ENCODE data around the gene SNRPD3.
"Not testable (repeated sequence)": the region's sequence is repeated elsewhere in the genome, so short reads cannot be mapped to it uniquely, and the experiment has no call there.

The SNRPD3 gene

DNA sequence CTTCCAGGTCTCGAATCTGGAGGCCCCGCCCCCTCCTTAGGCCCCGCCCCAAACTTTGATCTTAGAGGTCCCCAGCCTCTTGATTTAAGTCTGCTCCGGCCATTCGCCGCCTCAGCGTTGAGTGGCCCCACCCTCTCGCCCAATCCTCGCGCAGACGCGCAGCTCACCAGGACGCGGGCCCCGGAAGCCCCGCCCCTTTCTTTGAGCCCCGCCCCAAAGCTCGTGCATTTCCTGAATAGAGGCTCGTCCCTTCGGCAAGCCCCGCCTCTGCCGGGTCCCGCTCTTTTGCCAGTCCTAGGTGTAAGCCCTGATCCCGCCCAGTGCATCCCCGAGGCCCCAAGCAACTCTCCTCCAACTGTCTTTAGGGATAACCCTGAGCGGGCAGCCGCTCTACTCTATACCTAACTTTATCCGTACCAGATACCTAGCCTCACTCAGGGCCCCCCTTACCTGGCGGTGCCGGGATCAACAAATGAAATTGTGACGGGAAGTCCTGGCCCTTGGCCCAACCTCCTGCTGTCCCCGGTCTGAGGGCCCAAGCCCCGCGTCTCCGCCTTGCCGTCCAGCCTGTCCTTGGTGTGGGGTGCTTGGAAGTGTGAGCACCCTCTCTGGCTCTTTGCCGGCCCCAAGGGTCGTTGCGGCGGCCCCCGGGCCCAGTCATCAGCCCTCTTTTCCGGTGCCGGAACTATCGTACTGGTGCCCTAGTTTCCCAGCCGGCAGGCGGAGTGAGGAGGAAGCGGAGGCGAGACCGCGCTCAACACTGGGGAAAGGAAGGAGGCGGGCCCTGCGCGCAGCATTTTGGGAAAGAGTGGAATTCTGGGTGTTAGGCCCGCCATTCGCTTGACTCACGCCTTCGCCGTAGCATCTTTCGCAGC lies at the start of gene SNRPD3:
Gene SNRPD3, plus strand, starts transcription at position 835 of the 875 bp plus-strand sequence. CDS start 1,676 bp downstream, outside the sequence.
- peak; percentile 99 to 100 (median 100) for DNase-seq (ENCODE audit: low read depth in 3 of 3)

DNA sequence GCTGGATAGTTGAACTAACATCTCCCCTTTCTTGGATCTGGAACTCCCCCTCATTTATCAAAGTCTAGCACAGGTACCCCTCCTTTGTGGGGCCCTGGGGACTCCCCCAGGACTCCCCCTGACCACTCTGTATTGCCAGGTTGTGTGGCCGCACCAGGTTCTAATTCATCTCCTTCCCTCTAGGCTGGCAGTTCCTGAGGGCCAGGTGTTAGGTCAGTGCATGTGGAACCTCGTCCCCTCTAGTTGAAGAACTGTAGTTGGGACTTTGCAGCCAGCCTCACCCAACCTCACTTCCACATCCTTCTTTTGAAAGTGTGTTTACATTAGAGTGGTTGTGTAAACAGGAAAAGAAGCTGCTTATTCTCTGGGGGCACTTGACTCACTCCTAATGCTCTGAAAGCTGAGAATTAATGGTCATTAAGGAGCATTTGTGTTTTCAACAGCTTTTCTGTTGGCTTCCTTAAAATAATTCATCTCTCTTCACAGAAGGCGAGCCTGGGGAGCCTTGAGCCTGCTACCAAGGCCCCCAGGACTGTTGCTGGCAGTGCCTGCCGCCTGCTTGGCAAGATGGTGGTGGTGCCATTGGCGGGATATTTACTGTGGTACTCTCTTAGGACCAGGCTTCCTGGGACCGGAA lies 48.9 kb upstream of the SNRPD3 start:
- no peak for DNase-seq (ENCODE audit: low read depth in 3 of 3)

DNA sequence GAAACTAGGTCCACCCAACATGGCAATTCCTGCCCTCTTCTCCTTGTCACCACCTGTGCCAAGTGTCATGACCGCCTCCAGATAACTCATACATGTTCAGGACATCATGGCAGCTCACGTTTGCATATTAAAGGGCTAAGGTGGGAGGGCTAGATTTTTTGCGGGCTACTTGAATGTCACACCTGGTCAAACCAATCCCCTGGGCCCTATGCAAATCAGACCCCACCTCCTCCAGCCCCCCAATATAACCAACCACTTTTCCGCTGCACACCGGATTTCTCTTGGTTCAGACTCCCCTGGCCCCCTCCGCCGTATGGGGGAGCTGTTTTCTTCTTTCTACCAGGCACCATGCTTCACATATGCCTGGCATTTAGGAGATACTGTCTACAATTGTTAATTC lies 48.1 kb upstream of the SNRPD3 start:
- DNase-seq (ENCODE audit: low read depth in 3 of 3) = no peak

DNA sequence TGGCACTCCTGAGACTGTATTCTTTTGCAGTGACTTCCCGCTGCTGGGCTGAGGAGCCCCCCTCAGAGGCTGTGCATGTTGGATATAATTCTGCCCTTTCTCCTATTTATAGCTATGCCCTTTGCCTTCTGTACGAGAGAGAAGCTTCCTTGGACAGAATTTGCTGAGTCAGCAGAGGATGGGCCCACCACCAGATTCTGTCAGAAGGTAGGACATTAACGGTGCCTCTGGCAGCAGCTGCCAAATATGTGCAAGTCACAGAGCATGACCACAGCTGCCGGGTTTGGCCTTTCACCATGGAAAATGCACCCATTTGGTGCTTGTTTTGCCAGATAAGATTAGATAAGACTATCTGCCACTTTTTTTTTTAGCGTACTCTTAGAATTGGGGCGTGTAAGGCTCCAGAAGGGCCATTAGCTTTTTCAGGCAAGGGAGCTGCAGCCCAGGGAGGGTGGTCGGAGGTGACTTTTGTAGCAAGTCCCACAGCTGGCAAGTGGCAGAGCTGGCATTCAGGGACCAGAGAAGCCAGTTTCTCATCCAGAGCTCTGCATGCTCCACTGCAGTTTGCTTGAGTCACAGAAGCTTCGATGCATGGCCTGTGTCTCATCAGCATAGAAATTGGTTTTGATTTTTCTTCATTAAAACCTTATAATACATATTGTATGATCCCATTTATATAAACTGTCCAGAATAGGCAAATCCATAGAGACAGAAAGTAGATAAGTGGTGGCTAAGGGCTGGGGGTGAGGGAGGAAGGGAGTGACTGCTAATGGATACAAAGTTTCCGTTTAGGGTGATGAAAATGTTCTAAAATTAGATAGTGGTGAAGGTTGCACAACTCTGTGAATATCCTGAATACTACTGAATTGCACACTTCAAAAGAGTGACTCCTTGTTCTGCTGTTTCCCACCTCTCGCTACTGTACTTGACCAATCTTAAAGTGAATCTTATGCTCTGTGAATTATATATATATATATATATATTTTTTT lies 44.9 kb upstream of the SNRPD3 start:
- DNase-seq (ENCODE audit: low read depth in 3 of 3) = no peak

DNA sequence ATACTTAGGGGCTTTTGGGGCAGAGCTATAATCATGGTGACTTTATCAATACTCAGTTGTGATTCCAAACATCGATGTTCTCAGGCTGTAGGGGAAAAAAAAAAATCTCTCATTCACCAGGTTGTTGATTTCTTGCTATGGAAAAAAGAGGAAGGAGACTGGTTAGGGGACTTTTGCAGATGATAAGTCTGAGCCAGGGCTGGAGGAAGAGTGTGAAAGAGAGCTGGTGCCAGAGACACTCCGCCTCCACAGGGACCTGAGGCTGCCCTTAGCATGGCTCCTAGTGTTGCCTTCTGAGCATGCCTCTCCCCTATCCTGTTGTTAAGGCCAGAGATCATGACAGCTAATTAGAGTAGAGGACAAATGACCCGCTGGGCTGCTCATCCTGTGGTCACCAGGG lies 43.8 kb upstream of the SNRPD3 start:
- DNase-seq (ENCODE audit: low read depth in 3 of 3) = no peak

DNA sequence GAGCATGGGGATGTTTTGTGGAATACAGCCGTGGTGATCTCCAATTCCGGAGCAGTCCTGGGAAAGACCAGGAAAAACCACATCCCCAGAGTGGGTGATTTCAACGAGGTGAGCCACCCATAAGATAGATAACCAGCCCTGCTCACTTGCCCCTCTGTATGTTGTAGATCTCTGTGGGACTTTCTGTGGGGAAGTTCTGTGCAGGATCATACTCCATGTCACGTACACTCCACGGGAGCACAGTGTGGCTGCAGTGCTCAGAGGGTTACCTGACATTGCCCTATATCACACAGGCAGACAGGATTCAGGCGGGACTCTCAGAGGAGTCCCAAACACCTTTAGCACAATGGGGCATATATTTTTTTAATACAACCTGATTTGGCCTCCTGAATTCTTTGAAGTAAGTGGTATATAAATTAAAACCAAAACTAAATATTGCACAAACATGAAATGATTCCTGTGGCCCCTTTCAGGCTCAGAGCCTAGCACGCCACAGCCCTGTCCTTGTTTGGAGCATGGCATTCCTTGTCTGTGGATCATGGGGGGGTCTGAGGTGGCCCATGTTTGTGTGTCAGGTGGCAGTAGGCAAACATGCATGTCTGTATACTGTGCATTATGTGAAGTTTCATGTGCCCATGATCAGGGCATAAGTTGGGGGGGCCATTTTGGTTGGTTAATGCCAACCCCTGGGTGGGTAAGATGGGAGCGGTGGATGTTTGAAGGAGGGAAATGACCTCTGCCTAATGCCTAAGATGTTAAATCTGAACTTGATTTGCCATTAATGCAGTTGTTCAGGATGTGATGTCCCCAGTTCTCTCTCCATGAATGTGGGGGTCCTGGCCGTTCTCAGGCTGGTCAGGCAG lies 42.2 kb upstream of the SNRPD3 start:
- no peak for DNase-seq (ENCODE audit: low read depth in 3 of 3)

DNA sequence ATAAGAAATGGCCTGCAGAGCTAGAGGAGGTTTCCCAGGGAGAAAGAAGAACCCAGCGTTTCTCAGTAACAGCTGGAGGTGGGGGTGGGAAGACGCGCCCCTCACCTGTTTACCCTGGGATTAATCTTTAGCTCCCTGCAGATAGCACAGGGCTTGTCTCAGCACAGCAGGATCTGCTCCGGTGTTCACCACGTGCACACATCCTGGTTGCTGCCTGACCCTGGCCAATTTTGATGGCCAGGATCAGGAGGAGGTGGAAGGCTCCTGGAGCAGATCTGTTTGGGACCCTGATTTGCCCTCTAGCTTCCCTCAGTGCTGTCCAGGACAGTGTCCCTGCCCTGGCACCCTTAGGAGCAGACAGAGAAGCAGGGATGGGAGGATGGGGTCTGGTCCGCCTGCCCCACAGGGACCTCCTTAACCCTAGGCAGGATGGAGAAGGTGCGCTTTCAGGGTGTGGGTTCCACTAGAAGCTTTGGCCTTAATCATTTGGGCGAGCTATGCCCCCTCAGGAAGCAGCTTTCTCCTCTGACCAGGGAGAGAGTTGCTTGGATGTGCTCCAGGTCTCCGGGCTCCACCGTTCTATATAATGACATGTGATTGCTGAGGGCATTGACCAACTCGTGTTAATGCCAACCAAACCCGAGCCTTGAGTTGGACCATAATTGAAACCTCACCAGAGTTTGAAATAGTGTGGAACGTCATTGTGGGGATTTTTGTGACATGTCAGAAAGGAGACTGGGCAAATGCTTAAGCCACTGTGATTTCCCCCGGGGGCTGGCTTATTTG lies 41.4 kb upstream of the SNRPD3 start:
- no peak for DNase-seq (ENCODE audit: low read depth in 3 of 3)

DNA sequence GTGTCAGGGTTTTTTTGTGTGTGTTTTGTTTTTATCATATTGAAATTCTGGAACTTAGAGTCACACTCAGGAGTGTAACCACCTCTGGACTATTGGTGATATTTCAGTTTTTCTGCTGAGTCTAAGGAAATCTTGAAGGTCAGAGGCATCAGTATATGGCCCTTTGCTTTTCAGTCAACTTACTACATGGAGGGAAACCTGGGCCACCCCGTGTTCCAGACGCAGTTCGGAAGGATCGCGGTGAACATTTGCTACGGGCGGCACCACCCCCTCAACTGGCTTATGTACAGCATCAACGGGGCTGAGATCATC lies 40.8 kb upstream of the SNRPD3 start:
- no peak for DNase-seq (ENCODE audit: low read depth in 3 of 3)

DNA sequence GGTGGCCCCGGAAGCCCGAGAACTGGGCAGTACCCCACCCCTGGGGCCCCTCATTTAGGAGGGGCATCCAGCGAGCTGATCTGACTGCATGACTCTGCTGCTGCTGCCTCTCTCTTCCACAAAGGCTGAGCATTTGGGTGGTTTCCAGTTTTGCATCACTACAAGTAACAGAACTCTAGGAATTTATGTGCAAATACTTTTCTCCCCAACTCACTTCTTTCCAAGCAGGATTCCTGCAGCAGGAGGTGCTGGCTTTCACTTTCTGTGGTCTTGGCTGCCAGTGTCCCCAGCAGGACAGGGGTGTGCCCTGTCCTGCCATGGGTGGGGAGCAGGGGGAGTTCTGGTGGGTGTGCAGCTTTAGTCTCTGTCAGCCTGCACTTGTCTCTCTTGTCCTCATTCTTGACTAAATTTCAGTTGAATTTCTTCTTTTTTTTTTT lies 39.5 kb upstream of the SNRPD3 start:
- no peak for DNase-seq (ENCODE audit: low read depth in 3 of 3)

DNA sequence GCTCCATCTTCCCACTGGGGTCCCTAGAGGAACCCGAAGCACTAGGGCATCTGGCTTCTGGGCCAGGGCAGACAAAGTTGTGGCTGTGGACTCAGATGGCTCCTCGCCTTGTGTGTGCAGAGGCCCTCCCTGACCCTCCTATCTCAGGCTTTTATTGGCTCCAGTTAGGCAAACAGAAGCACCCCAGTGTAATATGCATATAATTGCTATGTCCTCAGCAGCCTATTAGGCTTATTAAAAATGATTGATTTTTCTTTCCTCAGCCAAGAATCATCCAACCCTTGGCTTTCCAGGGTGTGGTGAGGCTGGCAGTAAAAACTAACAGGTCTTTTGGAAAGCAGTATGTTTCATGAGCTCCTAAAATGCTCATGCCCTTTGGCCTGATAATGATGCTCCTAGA lies 38.4 kb upstream of the SNRPD3 start:
- DNase-seq (ENCODE audit: low read depth in 3 of 3) = no peak

DNA sequence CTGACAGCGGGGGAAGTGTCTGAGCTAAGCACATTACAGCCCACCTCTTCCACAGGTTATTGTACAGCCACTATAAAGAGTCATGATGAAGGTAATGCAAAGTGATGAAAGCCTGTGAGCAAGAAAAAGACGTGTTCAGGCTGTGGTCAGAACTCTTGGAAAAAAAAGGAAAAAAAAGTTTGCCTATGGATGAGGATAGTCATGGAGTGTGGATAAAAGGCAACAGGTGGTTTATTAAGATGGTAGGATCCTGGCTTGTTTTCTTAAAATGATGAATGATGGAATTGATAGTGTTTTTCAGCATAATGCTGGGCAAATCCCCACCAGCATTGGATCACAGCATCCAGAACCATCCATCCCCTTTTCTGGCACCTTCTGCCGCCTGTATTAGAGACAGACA lies 37.6 kb upstream of the SNRPD3 start:
- DNase-seq (ENCODE audit: low read depth in 3 of 3) = no peak

DNA sequence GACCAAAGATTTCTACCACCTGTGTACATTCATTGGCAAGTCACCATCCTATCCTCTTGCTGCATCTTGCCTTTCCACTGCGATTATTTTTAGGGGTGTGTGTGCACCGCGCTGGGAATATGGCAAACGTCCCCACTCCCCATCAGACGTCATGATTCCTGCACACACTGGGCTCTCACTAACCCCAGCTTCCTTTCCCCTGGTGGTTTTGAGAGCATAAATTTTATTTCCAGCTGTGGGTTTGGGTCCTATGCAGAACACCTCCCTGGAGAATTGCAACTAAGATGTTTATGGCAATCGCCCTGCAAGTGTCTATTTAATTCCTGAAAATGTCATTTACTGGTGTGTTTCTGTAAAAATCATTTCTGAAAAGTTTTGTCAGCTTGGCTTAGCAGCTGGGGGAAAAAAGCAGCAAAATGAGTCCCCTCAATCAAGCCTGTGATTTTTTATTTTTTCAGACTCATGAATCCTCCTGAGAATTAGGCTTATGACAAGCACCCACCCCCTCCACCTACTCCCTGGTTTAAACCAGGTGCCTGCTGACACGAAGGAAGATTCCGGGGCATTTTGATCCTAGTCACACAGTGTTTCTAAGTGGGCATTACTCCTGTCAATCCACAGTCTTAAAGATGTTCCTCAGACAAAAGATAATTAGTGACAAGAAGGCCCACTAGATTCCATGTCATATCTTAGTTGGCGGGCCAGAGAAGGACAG lies 36.9 kb upstream of the SNRPD3 start:
- no peak for DNase-seq (ENCODE audit: low read depth in 3 of 3)

DNA sequence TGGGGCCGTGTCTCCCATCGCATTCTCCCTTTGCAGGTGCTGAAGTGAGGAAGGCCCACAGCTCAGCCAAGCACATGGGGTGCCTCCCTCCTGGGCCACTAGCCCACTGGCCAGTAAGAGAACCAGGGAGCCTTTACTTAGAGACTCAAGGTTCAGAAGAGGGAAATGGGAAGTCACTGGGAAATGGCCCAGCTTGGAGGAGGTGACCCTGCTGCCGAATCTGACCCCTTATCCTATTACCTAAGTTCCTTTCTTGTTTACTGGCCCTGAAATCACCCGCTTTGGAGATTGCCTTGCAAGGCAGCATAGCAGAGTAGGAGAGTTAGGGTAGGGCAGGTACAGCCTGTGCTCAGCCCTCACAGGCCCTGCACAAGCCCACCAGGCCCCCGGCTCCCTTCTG lies 36.3 kb upstream of the SNRPD3 start:
- DNase-seq (ENCODE audit: low read depth in 3 of 3) = no peak

DNA sequence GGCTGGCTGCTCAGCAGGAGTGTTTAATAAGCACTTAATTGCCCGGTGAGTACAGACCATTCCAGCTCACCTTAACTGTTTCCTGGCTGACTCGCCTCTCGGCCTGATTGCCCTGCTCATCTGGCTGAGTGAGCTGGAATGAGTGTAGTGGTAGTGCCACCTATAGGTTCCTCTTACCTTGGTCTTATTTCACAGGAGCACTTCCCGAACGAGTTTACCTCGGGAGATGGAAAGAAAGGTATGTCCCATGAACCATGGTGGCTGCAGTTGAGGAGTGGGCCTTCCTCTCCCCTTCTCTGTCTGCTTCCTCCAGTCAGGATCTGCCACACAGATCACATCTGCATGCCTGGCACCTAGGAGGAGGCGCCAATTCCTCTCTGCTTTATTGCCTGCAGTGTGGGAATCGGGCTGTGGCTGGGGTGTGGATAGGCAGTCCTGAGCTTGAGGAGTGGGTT lies 34.0 kb upstream of the SNRPD3 start:
- peak; percentile 9 to 38 (median 15) for DNase-seq (ENCODE audit: low read depth in 3 of 3)

DNA sequence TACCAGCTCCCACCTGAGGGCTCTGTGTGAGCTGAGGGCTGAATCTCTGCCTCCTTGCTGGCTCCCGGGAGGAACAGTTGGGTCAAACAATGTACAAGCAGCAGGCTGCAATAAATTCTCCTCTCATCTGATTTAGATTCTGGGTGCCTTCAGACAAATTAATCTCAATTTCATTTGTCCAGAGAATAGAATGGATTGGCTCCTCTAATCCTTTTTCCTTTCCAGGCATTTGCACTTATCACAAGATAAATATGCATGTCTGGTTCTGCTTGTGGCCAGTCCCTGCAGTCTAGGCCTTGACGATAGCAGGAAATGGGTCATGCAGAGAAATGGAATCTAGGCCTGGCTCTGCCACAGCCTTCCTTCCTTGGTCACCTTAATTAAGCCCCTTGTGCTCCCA lies 31.9 kb upstream of the SNRPD3 start:
- no peak for DNase-seq (ENCODE audit: low read depth in 3 of 3)

DNA sequence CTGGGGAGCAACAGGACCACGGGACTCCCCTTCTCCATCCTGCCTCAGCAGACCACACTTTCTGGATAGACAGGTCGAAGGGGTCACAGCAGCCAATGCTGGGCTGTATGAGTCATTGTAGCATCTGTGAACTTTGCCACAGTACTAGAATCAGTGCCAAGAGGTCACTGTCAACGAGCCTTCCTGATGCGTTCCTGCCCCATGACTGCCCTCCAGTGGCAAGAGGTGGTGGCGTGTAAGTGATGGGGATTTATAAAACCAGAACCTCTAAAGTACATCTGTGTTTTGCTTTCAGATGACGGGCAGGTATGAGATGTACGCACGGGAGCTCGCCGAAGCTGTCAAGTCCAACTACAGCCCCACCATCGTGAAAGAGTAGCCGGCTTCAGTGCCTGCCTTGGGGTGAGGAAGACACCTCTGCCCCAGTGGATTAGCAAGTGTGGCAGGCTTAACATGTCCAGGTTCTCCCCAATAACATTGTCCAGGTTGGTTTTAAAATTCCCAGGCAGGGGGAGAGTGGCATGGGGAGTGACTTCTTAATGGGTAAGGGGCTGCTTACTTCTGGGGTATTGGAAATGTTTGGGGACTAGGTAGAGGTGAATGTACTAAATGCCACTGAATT lies 30.3 kb upstream of the SNRPD3 start:
- DNase-seq (ENCODE audit: low read depth in 3 of 3) = peak; percentile 67 to 73 (median 71)

DNA sequence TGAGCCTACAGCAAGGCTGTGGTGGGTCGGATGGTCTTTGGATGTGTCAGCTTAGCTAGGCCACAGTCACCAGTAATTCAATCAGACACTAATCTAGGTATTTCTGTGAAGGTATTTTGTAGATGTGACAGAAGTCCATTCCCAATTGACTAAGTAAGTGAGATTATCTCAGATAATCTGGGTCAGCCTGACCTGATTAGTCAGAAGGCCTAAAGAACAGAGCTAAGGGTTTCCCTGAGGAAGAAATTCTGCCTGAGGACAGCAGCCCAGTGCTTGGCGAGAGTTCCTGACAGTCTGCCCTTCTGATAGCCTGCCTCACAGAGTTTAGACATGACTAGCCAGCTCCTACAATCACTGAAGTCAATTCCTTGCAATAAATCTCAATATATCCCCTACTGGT lies 29.6 kb upstream of the SNRPD3 start:
- no peak for DNase-seq (ENCODE audit: low read depth in 3 of 3)

DNA sequence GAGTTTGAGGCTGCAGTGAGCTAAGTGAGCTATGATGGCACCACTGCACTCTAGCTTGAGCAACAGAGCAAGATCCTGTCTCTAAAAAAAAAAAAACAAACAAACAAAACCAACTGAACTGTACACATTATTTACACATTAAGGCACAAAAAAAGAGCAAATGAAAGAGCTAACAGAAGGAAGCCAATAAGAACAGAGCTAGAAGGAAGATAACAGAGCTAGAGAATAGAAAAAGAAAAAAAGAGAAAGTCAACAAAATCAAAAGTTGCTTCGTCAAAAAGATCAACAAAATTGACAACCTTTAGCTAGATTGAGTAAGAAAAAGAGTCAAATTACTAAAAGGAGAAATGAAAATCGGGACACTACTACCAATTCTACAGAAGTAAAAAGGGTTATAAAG lies 25.9 kb upstream of the SNRPD3 start:
- no peak for DNase-seq (ENCODE audit: low read depth in 3 of 3)

DNA sequence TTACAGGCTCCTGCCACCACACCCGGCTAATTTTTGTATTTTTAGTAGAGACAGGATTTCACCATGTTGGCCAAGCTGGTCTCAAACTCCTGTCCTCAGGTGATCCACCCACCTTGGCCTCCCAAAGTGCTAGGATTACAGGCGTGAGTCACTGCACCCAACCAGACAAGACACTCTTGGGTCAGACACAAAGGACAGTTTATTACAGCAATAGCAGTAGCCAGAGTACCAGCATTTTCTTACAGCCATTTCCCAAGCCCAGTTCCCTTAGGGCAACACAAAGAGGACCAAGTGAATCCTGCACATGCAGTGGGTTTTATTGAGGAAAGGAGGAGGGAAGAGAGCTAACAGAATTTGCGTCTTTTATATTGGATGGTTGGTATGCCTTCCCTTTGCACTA lies 24.8 kb upstream of the SNRPD3 start:
- DNase-seq (ENCODE audit: low read depth in 3 of 3) = not testable (repeated sequence)
